ENCODE data around the gene ADGRL4. TPM values are rescaled to one million over a fixed set of nuclear protein-coding genes. Genes with fewer than 3 reads are reported as not detected.

The ADGRL4 gene
- total RNA-seq, 1 donor from 2014 or later: 198 TPM

DNA sequence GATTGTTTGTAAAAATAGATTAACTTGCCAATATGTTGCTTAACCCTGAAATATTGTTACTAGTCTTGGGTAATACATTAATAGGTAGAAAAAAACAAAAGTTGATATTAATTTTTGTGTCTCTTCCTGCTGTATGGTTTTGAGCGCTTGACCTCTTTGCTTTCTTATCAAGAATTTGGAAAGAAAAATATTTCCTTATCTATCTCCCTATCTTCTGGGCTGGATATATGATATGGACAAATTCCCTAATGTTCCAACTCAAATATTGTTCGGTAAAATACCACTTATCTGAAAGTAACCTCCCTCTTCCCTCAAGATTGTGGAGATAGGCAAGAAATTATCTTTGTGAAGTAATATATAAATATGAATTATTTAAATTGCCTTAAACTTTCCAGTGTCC, 57.3 kb downstream of the ADGRL4 start:
- H3K27ac Mint-ChIP-seq (ENCODE audit: unreplicated experiment): no peak overlapping the region
- H3K9me3 Mint-ChIP-seq (ENCODE audit: unreplicated experiment): no peaks in the 10 kb centered on the region
- H3K4me3 Mint-ChIP-seq (ENCODE audit: unreplicated experiment): no peak overlapping the region
- H3K27me3 Mint-ChIP-seq (ENCODE audit: unreplicated experiment): no peaks in the 10 kb centered on the region
- H3K36me3 Mint-ChIP-seq (ENCODE audit: low read depth, unreplicated experiment): peaks cover 3% of the 10 kb centered on the region
- no peak for DNase-seq (ENCODE audit: low spot score)
- TF ChIP-seq, protein P1, sequence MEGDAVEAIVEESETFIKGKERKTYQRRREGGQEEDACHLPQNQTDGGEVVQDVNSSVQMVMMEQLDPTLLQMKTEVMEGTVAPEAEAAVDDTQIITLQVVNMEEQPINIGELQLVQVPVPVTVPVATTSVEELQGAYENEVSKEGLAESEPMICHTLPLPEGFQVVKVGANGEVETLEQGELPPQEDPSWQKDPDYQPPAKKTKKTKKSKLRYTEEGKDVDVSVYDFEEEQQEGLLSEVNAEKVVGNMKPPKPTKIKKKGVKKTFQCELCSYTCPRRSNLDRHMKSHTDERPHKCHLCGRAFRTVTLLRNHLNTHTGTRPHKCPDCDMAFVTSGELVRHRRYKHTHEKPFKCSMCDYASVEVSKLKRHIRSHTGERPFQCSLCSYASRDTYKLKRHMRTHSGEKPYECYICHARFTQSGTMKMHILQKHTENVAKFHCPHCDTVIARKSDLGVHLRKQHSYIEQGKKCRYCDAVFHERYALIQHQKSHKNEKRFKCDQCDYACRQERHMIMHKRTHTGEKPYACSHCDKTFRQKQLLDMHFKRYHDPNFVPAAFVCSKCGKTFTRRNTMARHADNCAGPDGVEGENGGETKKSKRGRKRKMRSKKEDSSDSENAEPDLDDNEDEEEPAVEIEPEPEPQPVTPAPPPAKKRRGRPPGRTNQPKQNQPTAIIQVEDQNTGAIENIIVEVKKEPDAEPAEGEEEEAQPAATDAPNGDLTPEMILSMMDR (IDR thresholded peaks at IDR 0.05; ENCODE audit: unreplicated experiment): no peak
- peaks cover 2% of the 10 kb centered on the region for H3K4me1 Mint-ChIP-seq (ENCODE audit: unreplicated experiment)

DNA sequence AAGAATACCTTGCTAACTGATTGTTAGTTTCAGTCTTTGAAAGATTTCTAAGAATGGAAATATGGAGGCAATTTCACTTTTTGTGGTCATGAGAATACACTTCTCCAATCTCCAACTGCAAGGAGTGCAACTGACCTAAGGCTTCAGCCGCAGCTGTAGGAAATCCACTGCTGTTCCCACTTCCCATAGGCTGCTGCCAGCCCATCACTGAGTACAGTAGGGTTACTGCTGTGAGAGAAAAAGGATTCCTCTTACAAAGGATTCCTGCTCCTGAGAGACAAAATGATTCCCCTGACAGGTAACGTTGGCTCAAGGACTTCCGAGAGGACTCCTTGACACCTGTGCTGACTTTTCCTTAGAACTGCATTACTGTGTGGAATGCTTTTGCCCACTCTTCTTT, 87.4 kb downstream of the ADGRL4 start:
- H3K4me3 Mint-ChIP-seq (ENCODE audit: unreplicated experiment): no peak overlapping the region
- TF ChIP-seq, protein P1 (IDR thresholded peaks at IDR 0.05; ENCODE audit: unreplicated experiment): no peak
- H3K27ac Mint-ChIP-seq (ENCODE audit: unreplicated experiment): no peak overlapping the region
- H3K4me1 Mint-ChIP-seq (ENCODE audit: unreplicated experiment): no peaks in the 10 kb centered on the region
- H3K36me3 Mint-ChIP-seq (ENCODE audit: low read depth, unreplicated experiment): peaks cover 29% of the 10 kb centered on the region
- H3K27me3 Mint-ChIP-seq (ENCODE audit: unreplicated experiment): peaks cover 1% of the 10 kb centered on the region
- no peak for DNase-seq (ENCODE audit: low spot score)
- no peaks in the 10 kb centered on the region for H3K9me3 Mint-ChIP-seq (ENCODE audit: unreplicated experiment)

DNA sequence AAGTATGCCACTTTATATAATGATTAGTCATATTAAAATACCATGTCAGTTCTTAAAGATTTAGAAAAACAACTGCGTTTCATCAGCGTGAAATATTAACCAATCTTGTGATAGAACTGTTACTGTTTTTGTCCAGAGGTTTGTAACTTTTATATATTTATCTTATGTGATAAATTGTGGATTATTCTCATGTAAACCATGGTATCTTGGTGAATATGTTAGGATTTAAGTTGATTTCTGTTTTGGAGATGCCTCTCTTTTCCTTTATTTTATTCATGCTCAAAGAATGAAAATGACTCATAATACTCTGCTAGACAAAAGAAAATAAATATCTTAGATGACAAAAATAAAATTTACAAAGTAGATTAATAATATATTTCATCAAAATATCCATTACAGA, 88.4 kb downstream of the ADGRL4 start:
- Mint-ChIP-seq H3K27ac (ENCODE audit: unreplicated experiment) (no peak overlapping the region), H3K36me3 (ENCODE audit: low read depth, unreplicated experiment) (peaks cover 32% of the 10 kb centered on the region), H3K4me1 (ENCODE audit: unreplicated experiment) (no peaks in the 10 kb centered on the region), H3K9me3 (ENCODE audit: unreplicated experiment) (no peaks in the 10 kb centered on the region), H3K4me3 (ENCODE audit: unreplicated experiment) (no peak overlapping the region), H3K27me3 (ENCODE audit: unreplicated experiment) (peaks cover 1% of the 10 kb centered on the region)
- TF ChIP-seq, protein P1 (IDR thresholded peaks at IDR 0.05; ENCODE audit: unreplicated experiment): no peak
- DNase-seq (ENCODE audit: low spot score): no peak

DNA sequence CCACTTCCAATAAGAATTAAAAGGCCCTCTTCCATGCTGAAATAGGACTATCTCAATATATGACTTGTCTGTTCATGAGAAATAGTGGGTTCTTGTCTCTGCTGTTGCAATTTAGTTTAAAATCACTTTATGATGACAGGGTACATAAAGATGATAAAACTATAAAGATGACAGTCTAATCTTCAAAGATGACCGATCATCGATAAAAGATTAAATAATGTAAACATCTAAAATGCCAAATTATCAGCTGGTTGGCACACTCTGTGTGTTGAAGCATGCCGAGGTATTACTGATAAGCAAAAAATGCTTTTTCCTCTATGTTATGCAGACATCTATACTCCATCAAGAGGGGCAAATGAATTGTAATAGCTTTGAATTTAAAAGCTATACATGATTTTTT, 89.5 kb downstream of the ADGRL4 start:
- no peaks in the 10 kb centered on the region for H3K4me1 Mint-ChIP-seq (ENCODE audit: unreplicated experiment)
- no peaks in the 10 kb centered on the region for H3K27me3 Mint-ChIP-seq (ENCODE audit: unreplicated experiment)
- TF ChIP-seq, protein P1 (IDR thresholded peaks at IDR 0.05; ENCODE audit: unreplicated experiment): no peak
- no peak for DNase-seq (ENCODE audit: low spot score)
- H3K4me3 Mint-ChIP-seq (ENCODE audit: unreplicated experiment): no peak overlapping the region
- no peaks in the 10 kb centered on the region for H3K9me3 Mint-ChIP-seq (ENCODE audit: unreplicated experiment)
- peaks cover 34% of the 10 kb centered on the region for H3K36me3 Mint-ChIP-seq (ENCODE audit: low read depth, unreplicated experiment)
- no peak overlapping the region for H3K27ac Mint-ChIP-seq (ENCODE audit: unreplicated experiment)

DNA sequence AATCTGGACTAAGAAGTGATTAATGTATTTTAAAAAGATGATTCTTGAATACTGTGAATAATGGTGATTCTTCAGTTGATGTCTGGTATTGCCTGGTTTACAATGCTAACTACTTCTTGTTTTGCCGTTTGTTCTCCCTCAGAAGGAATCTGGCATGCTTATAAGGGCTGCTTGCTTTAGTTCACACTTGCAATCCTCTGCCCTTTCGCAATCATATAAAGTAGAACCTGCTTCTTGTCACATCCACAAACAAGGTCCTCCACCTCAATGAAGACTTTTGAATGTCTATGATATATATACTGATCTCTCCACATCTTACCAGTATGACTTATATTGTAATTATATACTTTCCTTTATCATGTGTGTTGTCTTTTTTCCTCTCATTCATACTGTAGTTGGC, 92.6 kb downstream of the ADGRL4 start:
- Mint-ChIP-seq H3K27ac (ENCODE audit: unreplicated experiment) (no peak overlapping the region), H3K4me1 (ENCODE audit: unreplicated experiment) (no peaks in the 10 kb centered on the region)

More for the DNA sequence above, 92.6 kb downstream of the ADGRL4 start:
- H3K27me3 Mint-ChIP-seq (ENCODE audit: unreplicated experiment): no peaks in the 10 kb centered on the region
- TF ChIP-seq, protein P1 (IDR thresholded peaks at IDR 0.05; ENCODE audit: unreplicated experiment): no peak
- no peaks in the 10 kb centered on the region for H3K9me3 Mint-ChIP-seq (ENCODE audit: unreplicated experiment)
- H3K4me3 Mint-ChIP-seq (ENCODE audit: unreplicated experiment): no peak overlapping the region
- peaks cover 33% of the 10 kb centered on the region for H3K36me3 Mint-ChIP-seq (ENCODE audit: low read depth, unreplicated experiment)
- no peak for DNase-seq (ENCODE audit: low spot score)

Data from endothelial cell (in vitro differentiated cells).